GM20431 (cell line): ENCODE results near the gene SIX5.

Experiments
- in situ Hi-C: fragments of 300-500 bp; cut with MseI, MboI; formaldehyde crosslinking; loops from one replicate; pipeline ENCODE4 v1.15.0; 2020; ENCODE audit warnings: low sequenced_read_pairs; ENCODE audit not compliant: unreplicated experiment

Gene SIX5

DNA sequence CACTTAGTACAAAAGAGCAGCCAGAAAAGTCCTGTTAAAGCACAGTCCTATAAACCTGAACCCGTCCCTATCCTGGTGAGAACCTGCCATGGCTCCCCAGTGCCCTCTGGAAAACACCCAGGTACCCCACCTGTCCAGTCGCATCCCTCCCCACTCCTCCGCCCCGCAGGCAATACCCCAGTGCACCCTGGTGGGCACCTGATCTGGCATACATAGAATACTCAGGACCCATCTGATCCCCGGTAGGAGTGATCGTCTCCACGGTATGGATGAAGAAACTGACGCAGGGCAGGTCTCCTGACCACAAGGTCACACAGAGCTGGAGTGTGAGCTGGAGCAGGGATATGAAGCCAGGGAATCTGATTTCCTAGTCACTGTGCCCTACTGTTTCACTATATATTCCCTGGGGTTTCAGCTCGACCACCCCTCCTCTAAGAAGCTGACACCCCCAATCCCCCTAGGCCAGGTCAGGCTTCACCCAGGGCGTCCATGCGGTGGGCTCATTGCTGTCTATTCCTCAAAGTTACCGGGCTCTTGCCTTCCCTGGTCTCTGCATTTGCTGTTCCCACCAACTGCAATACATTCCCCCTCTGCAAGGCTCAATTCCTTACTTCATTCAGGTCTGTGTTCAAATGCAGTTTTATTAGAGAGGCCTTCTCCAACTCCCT, 50.9 kb downstream of the SIX5 start:
- in situ Hi-C loops: no loop called here

DNA sequence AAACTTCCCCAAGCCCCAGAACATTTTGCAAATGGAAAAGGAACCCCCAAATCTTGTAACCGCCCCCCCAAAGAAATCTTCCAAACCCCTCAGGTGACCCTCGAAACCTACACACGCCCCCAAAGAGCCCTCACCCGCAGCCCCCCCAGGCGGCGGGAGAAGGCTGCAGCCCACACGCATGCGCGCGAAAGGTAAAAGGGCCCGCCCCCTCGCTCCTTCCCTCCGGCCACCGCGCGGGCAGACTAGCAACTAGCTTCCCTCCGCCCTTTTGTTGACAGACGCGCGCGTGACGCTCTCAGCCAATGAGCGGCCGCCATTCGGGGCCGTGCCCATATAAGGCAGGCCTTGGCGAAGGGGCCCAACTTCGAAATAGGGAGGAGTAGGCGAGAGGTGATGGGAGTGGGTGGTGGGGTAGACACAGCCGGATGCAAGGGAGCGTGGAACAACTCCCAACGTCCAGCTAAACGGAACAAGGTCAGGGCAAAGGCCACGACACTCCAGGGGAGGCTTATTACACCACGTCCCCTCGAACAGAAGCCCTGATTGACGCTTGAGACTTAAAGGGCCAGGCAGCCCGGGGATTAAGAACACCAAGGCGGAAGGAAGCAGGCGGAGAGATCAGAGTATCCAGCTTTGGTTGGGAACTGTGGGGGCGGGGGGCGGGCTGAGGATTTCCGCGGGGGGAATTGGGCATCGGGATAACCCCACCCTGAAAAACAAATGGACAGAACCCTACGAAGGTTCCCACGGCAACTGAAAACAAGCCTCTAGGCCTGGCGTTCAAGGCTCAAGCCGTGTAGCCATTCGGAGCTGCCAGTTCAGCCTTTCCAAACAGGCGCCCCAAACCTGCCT, 51.7 kb downstream of the SIX5 start:
- in situ Hi-C loops: no loop called here

DNA sequence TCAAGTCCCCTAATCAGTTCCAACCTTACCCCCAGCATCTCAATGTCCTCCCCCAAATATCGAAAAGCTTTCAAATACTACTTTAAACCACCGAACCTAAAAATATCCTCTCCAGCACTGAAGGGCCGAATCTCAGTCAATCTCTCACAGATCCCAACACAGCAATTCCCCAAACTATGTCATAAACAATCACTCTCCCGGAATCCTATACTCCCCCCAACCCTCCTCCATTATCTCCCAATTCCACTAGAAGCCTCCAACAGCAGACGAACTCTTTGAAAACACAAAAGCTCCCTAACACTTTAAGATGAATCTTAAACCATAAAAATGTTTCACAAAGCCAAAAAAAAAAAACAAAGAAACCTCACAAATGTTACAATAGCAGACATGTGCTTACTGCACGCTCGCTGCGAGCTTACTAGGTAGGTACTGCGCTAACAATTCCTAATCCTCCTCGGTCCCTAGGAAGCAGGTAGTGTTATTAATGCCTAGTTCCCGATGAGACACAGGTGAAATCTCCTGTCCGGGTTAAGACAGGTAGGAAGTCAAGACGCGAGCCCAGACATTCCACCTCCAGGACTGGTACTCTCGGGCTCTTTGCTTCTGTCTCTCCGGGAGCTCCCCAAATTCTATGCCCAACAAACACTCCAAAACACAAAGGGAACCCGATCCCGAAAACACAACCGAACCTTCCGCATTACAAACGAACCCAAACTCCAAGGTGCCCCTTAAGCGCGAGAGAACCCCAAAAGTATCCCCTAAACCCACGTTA, 52.5 kb downstream of the SIX5 start:
- in situ Hi-C loops: no loop called here

DNA sequence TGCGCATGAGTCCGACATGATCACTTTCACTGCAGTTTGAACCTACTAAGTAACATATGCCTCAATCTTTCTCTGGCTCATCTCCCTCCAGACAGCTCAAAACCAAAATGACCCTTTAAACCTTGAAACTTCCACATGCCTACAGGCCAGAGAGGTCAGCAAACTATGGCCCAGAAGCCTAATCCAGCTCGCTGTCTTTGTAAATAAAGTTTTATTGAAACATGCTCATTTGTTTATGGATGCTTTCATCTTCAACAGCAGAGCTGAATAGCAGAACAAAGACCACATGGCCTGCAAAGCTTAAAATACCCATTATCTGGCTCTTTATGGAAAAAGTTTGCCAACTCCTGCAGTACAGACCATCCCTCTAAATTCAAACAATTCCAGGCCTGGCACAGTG, 53.9 kb downstream of the SIX5 start:
- in situ Hi-C loops: no loop called here
